ENCODE measurements around the gene ASGR2.

Gene ASGR2

GRCh38 chr17:7058831-7059447, 55.7 kb downstream of the ASGR2 start:
- H3F3A ChIP-seq (ENCODE audit: insufficient read depth, low read length) = no peaks in the 10 kb centered on the region
- H3K4me2 ChIP-seq (ENCODE audit: low read depth, low read length) = no peak overlapping the region
- TF ChIP-seq, protein P1, sequence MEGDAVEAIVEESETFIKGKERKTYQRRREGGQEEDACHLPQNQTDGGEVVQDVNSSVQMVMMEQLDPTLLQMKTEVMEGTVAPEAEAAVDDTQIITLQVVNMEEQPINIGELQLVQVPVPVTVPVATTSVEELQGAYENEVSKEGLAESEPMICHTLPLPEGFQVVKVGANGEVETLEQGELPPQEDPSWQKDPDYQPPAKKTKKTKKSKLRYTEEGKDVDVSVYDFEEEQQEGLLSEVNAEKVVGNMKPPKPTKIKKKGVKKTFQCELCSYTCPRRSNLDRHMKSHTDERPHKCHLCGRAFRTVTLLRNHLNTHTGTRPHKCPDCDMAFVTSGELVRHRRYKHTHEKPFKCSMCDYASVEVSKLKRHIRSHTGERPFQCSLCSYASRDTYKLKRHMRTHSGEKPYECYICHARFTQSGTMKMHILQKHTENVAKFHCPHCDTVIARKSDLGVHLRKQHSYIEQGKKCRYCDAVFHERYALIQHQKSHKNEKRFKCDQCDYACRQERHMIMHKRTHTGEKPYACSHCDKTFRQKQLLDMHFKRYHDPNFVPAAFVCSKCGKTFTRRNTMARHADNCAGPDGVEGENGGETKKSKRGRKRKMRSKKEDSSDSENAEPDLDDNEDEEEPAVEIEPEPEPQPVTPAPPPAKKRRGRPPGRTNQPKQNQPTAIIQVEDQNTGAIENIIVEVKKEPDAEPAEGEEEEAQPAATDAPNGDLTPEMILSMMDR (IDR thresholded peaks at IDR 0.05; ENCODE audit: low read length) = no peak
- no peak overlapping the region for H2AFZ ChIP-seq (ENCODE audit: low read length)
- DNase-seq = peak; percentile 1
- no peak overlapping the region for H3K27ac ChIP-seq (ENCODE audit: low read length)
- no peaks in the 10 kb centered on the region for H3K9me2 ChIP-seq (replicated peaks; ENCODE audit: insufficient read depth, low read length)
- H3K36me3 ChIP-seq (replicated peaks; ENCODE audit: insufficient read depth, low read length) = no peaks in the 10 kb centered on the region
- no peaks in the 10 kb centered on the region for H3K4me1 ChIP-seq (ENCODE audit: low read length)
- no peaks in the 10 kb centered on the region for H3K79me2 ChIP-seq (ENCODE audit: low read length)
- no peak overlapping the region for H3K9ac ChIP-seq (ENCODE audit: low read length)
- no peak overlapping the region for H3K4me3 ChIP-seq (ENCODE audit: low read length)
- H3K27me3 ChIP-seq (replicated peaks; ENCODE audit: insufficient read depth, low read length) = peaks cover 79% of the 10 kb centered on the region
- no peaks in the 10 kb centered on the region for H4K20me1 ChIP-seq (ENCODE audit: insufficient read depth, low read length)
- H3K9me3 ChIP-seq (replicated peaks; ENCODE audit: insufficient read depth, low read length) = no peaks in the 10 kb centered on the region

DNA sequence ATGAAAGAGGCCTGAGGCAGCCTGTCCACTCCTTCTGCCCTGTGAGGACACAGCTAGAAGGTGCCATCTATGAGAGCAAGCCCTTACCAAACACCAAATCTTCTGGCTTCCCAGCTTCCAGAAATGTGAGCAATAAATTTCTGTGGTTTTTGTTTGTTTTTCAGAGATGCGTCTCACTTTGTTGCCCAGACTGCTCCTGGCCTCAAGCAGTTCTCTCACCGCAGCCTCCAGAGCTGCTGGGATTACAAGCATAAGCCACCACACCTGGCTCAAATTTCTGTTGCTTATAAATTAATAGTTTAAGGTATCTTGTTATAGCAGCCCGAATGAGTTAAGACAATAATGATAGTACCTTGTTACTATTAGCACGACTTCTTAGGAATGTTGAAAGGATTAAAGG, 58.2 kb downstream of the ASGR2 start:
- TF ChIP-seq, protein P1 (IDR thresholded peaks at IDR 0.05; ENCODE audit: low read length) = no peak
- no peak for TF ChIP-seq EZH2phosphoT487 (IDR thresholded peaks at IDR 0.05; ENCODE audit: low read length)
- no peak for TF ChIP-seq EZH2 (optimal IDR thresholded peaks at IDR 0.05; ENCODE audit: low read depth, low read length)
- peak; percentile 4 for DNase-seq
- H3K4me3 ChIP-seq (ENCODE audit: low read length) = no peak overlapping the region
- no peaks in the 10 kb centered on the region for H3F3A ChIP-seq (ENCODE audit: insufficient read depth, low read length)
- no peaks in the 10 kb centered on the region for H3K36me3 ChIP-seq (replicated peaks; ENCODE audit: insufficient read depth, low read length)
- H3K27ac ChIP-seq (ENCODE audit: low read length) = no peak overlapping the region
- peaks cover 62% of the 10 kb centered on the region for H3K27me3 ChIP-seq (replicated peaks; ENCODE audit: insufficient read depth, low read length)
- H3K79me2 ChIP-seq (ENCODE audit: low read length) = no peaks in the 10 kb centered on the region
- no peaks in the 10 kb centered on the region for H3K9me2 ChIP-seq (replicated peaks; ENCODE audit: insufficient read depth, low read length)
- H3K4me1 ChIP-seq (ENCODE audit: low read length) = no peaks in the 10 kb centered on the region
- no peaks in the 10 kb centered on the region for H4K20me1 ChIP-seq (ENCODE audit: insufficient read depth, low read length)
- no peak overlapping the region for H3K4me2 ChIP-seq (ENCODE audit: low read depth, low read length)
- no peaks in the 10 kb centered on the region for H3K9me3 ChIP-seq (replicated peaks; ENCODE audit: insufficient read depth, low read length)
- H3K9ac ChIP-seq (ENCODE audit: low read length) = no peak overlapping the region
- no peak overlapping the region for H2AFZ ChIP-seq (ENCODE audit: low read length)

Measured in MM.1S (cell line).